HepG2 (cell line): Measurements from ENCODE around the gene INO80B. TPM values are rescaled to one million over a fixed set of nuclear protein-coding genes. Genes with fewer than 3 reads are reported as not detected.
A peak's percentile ranks its signal among the peaks of the same experiment; 100 is the strongest.

Experiments
- ATAC-seq: fragments of 200-7000 bp; cut with Tn5 transposase; 3 replicates; pipeline ENCODE4 v1.9.1; 2020; ENCODE audit warnings: mild to moderate bottlenecking, moderate library complexity
- BruUV-seq: library from RNA; stranded (reverse); fragments of 400-500 nt; replicated peaks from 2 replicates; lab custom pipeline; 2021; lab: Mats Ljungman, UMichigan
- CTCF ChIA-PET: fragments of 300-600 bp; formaldehyde crosslinking; extraction: SDS; loops from one replicate; lab custom pipeline; 2021; ENCODE audit warnings: low total read pairs, inconsistent platforms, low intra/inter-chr PET ratio; lab: Yijun Ruan, JAX
- POLR2A ChIA-PET: fragments of 350-600 bp; sonication (Branson Sonifier 250); formaldehyde crosslinking; loops from one replicate; lab custom pipeline; 2020; ENCODE audit warnings: antibody characterized with exemption, inconsistent platforms; lab: Yijun Ruan, JAX
- DNase-seq: peaks from one replicate; pipeline ENCODE4 v3.0.0-alpha.2; 2015; ENCODE audit warnings: low spot score
- FAIRE-seq: peaks from 3 replicates; lab custom pipeline; 2011; peaks lifted over from hg19 to GRCh38; lab: Jason Lieb, UNC
- H2AFZ ChIP-seq: one replicate; pipeline ENCODE4 v1.6.1; 2011; ENCODE audit warnings: low read length, inconsistent platforms
- H3K27ac ChIP-seq: fragments of 300-600 bp; 3 replicates; pipeline ENCODE4 v1.8.0; 2011; ENCODE audit warnings: mixed run types, mild to moderate bottlenecking, mixed read lengths, low read length, inconsistent platforms; ENCODE audit not compliant: insufficient read depth; ENCODE audit errors: extremely low read length
- H3K27me3 ChIP-seq, 2 experiments: fragments of 200-600 bp in 1 of 2; 2 replicates in 1 of 2; 3 replicates in 1 of 2; pipeline versions ENCODE4 v1.6.0 to v1.8.0; 2011; ENCODE audit warnings: low read length in 2 of 2, mild to moderate bottlenecking in 2 of 2, moderate library complexity in 2 of 2, inconsistent platforms in 1 of 2; ENCODE audit not compliant: insufficient read depth in 2 of 2, control insufficient read depth in 1 of 2
- H3K36me3 ChIP-seq, 2 experiments: fragments of 200-600 bp in 1 of 2; replicated peaks in 1 of 2; 2 replicates in 1 of 2; 3 replicates in 1 of 2; pipeline versions ENCODE4 v1.5.1 to v1.8.0; 2011; ENCODE audit warnings: low read length in 2 of 2, inconsistent platforms in 1 of 2; ENCODE audit not compliant: insufficient read depth in 2 of 2, control insufficient read depth in 1 of 2
- H3K4me1 ChIP-seq: 2 replicates; pipeline ENCODE4 v1.5.1; 2012; ENCODE audit warnings: low read length, inconsistent platforms; ENCODE audit not compliant: insufficient read depth
- H3K4me2 ChIP-seq: 2 replicates; pipeline ENCODE4 v1.6.0; 2011; ENCODE audit warnings: low read depth, low read length, inconsistent platforms
- H3K4me3 ChIP-seq, 3 experiments: fragments of 200-600 bp in 1 of 3; sonication (generic), shearing (Covaris generic) in 1 of 3; replicated peaks in 1 of 3; 2 replicates each; pipeline ENCODE4 v1.5.1; 2011 to 2016; ENCODE audit warnings: low read length in 3 of 3, inconsistent platforms in 2 of 3, low read depth in 2 of 3, mild to moderate bottlenecking in 2 of 3, control low read depth in 1 of 3, mixed read lengths in 1 of 3; ENCODE audit not compliant: insufficient read depth in 1 of 3
- H3K79me2 ChIP-seq: one replicate; pipeline ENCODE4 v1.6.1; 2011; ENCODE audit warnings: low read length, inconsistent platforms; ENCODE audit not compliant: insufficient read depth
- H3K9ac ChIP-seq: 2 replicates; pipeline ENCODE4 v1.6.0; 2011; ENCODE audit warnings: mild to moderate bottlenecking, low read depth, low read length, inconsistent platforms; ENCODE audit not compliant: insufficient read depth
- H3K9me3 ChIP-seq: 2 replicates; pipeline ENCODE4 v1.5.1; 2012; ENCODE audit warnings: mild to moderate bottlenecking, low read length
- H4K20me1 ChIP-seq: 2 replicates; pipeline ENCODE4 v1.6.0; 2011; ENCODE audit warnings: inconsistent platforms, mild to moderate bottlenecking, low read length, moderate library complexity; ENCODE audit not compliant: insufficient read depth
- GABPB1 ChIP-seq: IDR thresholded peaks from 2 replicates; pipeline ENCODE4 v1.6.1; 2016; ENCODE audit warnings: mild to moderate bottlenecking, missing genetic modification reagents, moderate library complexity, missing compliant biosample characterization
- HIVEP1 ChIP-seq: sonication (generic); formaldehyde crosslinking; IDR thresholded peaks from 2 replicates; pipeline ENCODE4 v1.4.0; 2020; ENCODE audit warnings: mild to moderate bottlenecking, missing genetic modification reagents
- HNRNPLL ChIP-seq: fragments of 200-400 bp; formaldehyde crosslinking; IDR thresholded peaks from 2 replicates; pipeline ENCODE4 v1.6.1; 2017; ENCODE audit warnings: mild to moderate bottlenecking, low read depth, low read length; ENCODE audit not compliant: poor library complexity, severe bottlenecking
- SNAPC5 ChIP-seq: sonication (generic); formaldehyde crosslinking; IDR thresholded peaks from 2 replicates; pipeline ENCODE4 v1.8.1; 2023; ENCODE audit warnings: mild to moderate bottlenecking, missing genetic modification reagents, borderline replicate concordance
- ZKSCAN1 ChIP-seq: fragments of 150-350 bp; IDR thresholded peaks from 2 replicates; pipeline ENCODE4 v1.6.1; 2014; ENCODE audit warnings: low read length
- ZNF383 ChIP-seq: sonication (generic); formaldehyde crosslinking; IDR thresholded peaks from 2 replicates; pipeline ENCODE4 v1.4.0; 2020; ENCODE audit warnings: missing genetic modification reagents, mild to moderate bottlenecking, borderline replicate concordance
- ZNF776 ChIP-seq: sonication (generic); formaldehyde crosslinking; IDR thresholded peaks from 2 replicates; pipeline ENCODE4 v1.4.0; 2020; ENCODE audit warnings: mild to moderate bottlenecking, missing genetic modification reagents
- WGBS: methylation state at CpG from one replicate; pipeline ENCODE4 v1.1.6; 2017; ENCODE audit warnings: low lambda C conversion rate; 5-methylcytosine and 5-hydroxymethylcytosine counted together
- in situ Hi-C: cut with HindIII; loops from 2 replicates; pipeline ENCODE4 v1.10.0; 2017; ENCODE audit warnings: low pct_unique_long_range_greater_than_20kb; ENCODE audit not compliant: extremely low pct_ligation_motif_present
- intact Hi-C: fragments of 100-400 bp; cut with micrococcal nuclease; formaldehyde crosslinking; loops from one replicate; pipeline ENCODE4 v1.10.0; 2022; ENCODE audit not compliant: unreplicated experiment
- polyA plus RNA-seq, 8 experiments: library from polyadenylated mRNA; depleted of rRNA in 3 of 8; stranded (reverse) in 7 of 8; unstranded in 1 of 8; fragments of >200 nt; fragmentation: Illumina TruSeq in 4 of 8; extraction: Trizol in 4 of 8; gene quantifications; 2 replicates each; pipeline versions ENCODE4 v1.2.1 to v1.2.3, GENCODE V29; 2011 to 2016; ENCODE audit warnings: low read depth in 4 of 8, missing spikeins in 1 of 8, mixed read lengths in 1 of 8; ENCODE audit not compliant: insufficient read depth in 1 of 8
- total RNA-seq, 5 experiments: library from RNA; depleted of rRNA; stranded (reverse); fragments of >200 nt; fragmentation: Illumina TruSeq; extraction: Trizol; gene quantifications; 2 replicates each; pipeline ENCODE4 v1.2.3, GENCODE V29; 2016; ENCODE audit warnings: low read depth in 1 of 5

Gene INO80B
- total and polyA plus RNA-seq, 2 of the 13 experiments (the other 11 are each of a cell fraction or from before 2014, with no cell fraction given), result 6.2 to 14.5 TPM

GRCh38 chr2:74414881-74415761 is 39.8 kb upstream of the INO80B start:
- BruUV-seq, result no TSS peak
- Histone ChIP-seq H3K4me3 (no peak overlapping the region), H3K36me3 (no peaks in the 10 kb centered on the region), H3K27ac (no peak overlapping the region), H3K79me2 (no peaks in the 10 kb centered on the region), H3K27me3 (peaks cover 0 to 7% of the 10 kb centered on the region in 2 experiments; a peak in 3 of 5 replicates), H2AFZ (no peak overlapping the region), H3K4me1 (peaks cover 29% of the 10 kb centered on the region), H3K9ac (no peak overlapping the region), H4K20me1 (no peaks in the 10 kb centered on the region), H3K9me3 (no peaks in the 10 kb centered on the region), H3K4me2 (no peak overlapping the region)
- no peak for DNase-seq
- no peak for FAIRE-seq
- 85% methylated on average over 51 of the region's 66 CpGs for WGBS
- ATAC-seq, result no peak
- intact Hi-C loops (no loop called here), in situ Hi-C loops (no loop called here)
- ChIA-PET POLR2A (no interaction called here), CTCF (no interaction called here)
- peak; percentile 20; the same call in 1 of the 2 replicates for TF ChIP-seq GABPB1 (CRISPR knock-in tag)
- no peak for TF ChIP-seq SNAPC5 (CRISPR knock-in tag)

- ChIA-PET POLR2A (no interaction called here), CTCF (no interaction called here)
- TF ChIP-seq ZNF383 (CRISPR knock-in tag) (no peak), HNRNPLL (peak; percentile 19), ZNF776 (CRISPR knock-in tag) (0 out of 2 replicates have a peak, but pooled peaks have one; percentile 51), ZKSCAN1 (0 out of 2 replicates have a peak, but pooled peaks have one; percentile 30), HIVEP1 (CRISPR knock-in tag) (no peak)
- no peak for DNase-seq
- Histone ChIP-seq H3K79me2 (no peaks in the 10 kb centered on the region), H3K9ac (no peak overlapping the region), H4K20me1 (no peaks in the 10 kb centered on the region), H3K27ac (no peak overlapping the region), H3K36me3 (no peaks in the 10 kb centered on the region), H3K4me1 (peaks cover 36% of the 10 kb centered on the region), H3K4me3 (no peak overlapping the region), H3K27me3 (peaks cover 0 to 10% of the 10 kb centered on the region in 2 experiments; a peak in 3 of 5 replicates), H2AFZ (no peak overlapping the region), H3K4me2 (no peak overlapping the region), H3K9me3 (no peaks in the 10 kb centered on the region)
- intact Hi-C loops, result no loop called here
- in situ Hi-C loops, result no loop called here
- WGBS, result 63% methylated on average over 35 of the region's 35 CpGs
- FAIRE-seq, result no peak
- BruUV-seq, result no TSS peak
- ATAC-seq, result no peak
Measured at GRCh38 chr2:74415762-74416395, 39.0 kb upstream of the INO80B start.
